Heart right ventricle (tissue), 16 donors: ENCODE data around the gene EEFSEC. TPM values are rescaled to one million over a fixed set of nuclear protein-coding genes. Genes with fewer than 3 reads are reported as not detected.

Experiments
- ATAC-seq, 8 donors: fragments of 200-7000 bp; cut with Tn5 transposase; one replicate each; pipeline ENCODE4 v1.9.1; 2020; ENCODE audit warnings: mild to moderate bottlenecking in 8 of 8, moderate library complexity in 8 of 8, moderate number of reproducible peaks in 1 of 8
- DNase-seq, 2 donors: peaks; one replicate each; pipeline ENCODE4 v3.0.0-alpha.2; 2020
- H3K27ac ChIP-seq, 10 donors: fragments of 200-600 bp; sonication (generic) in 2 of 10; one replicate each; pipeline versions ENCODE4 v1.5.0 to v1.8.0; 2020 to 2022; ENCODE audit warnings: mild to moderate bottlenecking in 3 of 10
- H3K27me3 ChIP-seq, 7 donors: fragments of 200-600 bp; one replicate each; pipeline ENCODE4 v1.8.0; 2021 to 2022; ENCODE audit warnings: mild to moderate bottlenecking in 2 of 7
- H3K36me3 ChIP-seq, 9 donors: fragments of 200-600 bp; sonication (generic) in 1 of 9; one replicate each; pipeline versions ENCODE4 v1.5.0 to v1.8.0; 2020 to 2022; ENCODE audit warnings: mild to moderate bottlenecking in 2 of 9
- H3K4me1 ChIP-seq, 9 donors: fragments of 200-600 bp; sonication (generic) in 1 of 9; one replicate each; pipeline versions ENCODE4 v1.5.0 to v1.8.0; 2020 to 2022; ENCODE audit warnings: mild to moderate bottlenecking in 4 of 9
- H3K4me3 ChIP-seq, 10 donors: fragments of 200-600 bp; sonication (generic) in 2 of 10; one replicate each; pipeline versions ENCODE4 v1.5.0 to v1.8.0; 2020 to 2022; ENCODE audit warnings: mild to moderate bottlenecking in 7 of 10, moderate library complexity in 2 of 10
- H3K9me3 ChIP-seq, 11 donors: fragments of 200-600 bp in 10 of 11; sonication (generic) in 2 of 11; one replicate each; pipeline versions ENCODE4 v1.5.0 to v1.8.0; 2013 to 2022; ENCODE audit warnings: mild to moderate bottlenecking in 2 of 11, control low read depth in 1 of 11, moderate library complexity in 1 of 11
- CTCF ChIP-seq, 9 donors: fragments of 200-600 bp; sonication (generic) in 2 of 9; IDR thresholded peaks; one replicate each; pipeline versions ENCODE4 v1.5.0 to v1.8.0; 2021 to 2022; ENCODE audit warnings: antibody characterized with exemption in 9 of 9, mild to moderate bottlenecking in 5 of 9, moderate library complexity in 1 of 9
- WGBS, 2 donors: extraction: QIAGEN DNeasy Blood & Tissue Kit; methylation state at CpG; one replicate each; pipeline ENCODE4 v1.1.7; 2013; ENCODE audit warnings: inconsistent platforms in 1 of 2; 5-methylcytosine and 5-hydroxymethylcytosine counted together
- intact Hi-C, 10 donors: fragments of 100-400 bp; cut with DNase I; formaldehyde crosslinking; loops; one replicate each; pipeline versions ENCODE4 v1.11.1 to v1.14.2; 2022
- polyA plus RNA-seq, 2 donors: library from polyadenylated mRNA; stranded (reverse); fragments of 200-250 nt; gene quantifications; one replicate each; pipeline ENCODE4 v1.2.3, GENCODE V29; 2013
- total RNA-seq, 10 donors: library from RNA; stranded (reverse); fragmentation: NEBNext Ultra II Directional in 3 of 10; extraction: Animal tissue kit (Norgen Biotek cat#: 25700) in 3 of 10; gene quantifications; one replicate each; pipeline versions ENCODE4 v1.2.1 to v1.2.4, GENCODE V29; 2021 to 2023
- donor health status: Arrhythmogenic right ventricular cardiomyopathy.
- donor health status: ischemic (EF 13 %, LVEDD 7.1; RV severe dilation, severe dysfunction).
- donor health status: healthy with polysubstance abuse.
- donor health status: DM: no; HTN: yes; CAD: no.
- donor health status: DM: no; HTN: no; CAD: no.
- donor health status: ischemic (EF 25% LVEDD 6.9; RV normal size, moderate dysfunction).
- donor health status: ischemic (EF 25% LVEDD 5.7; RV mildly dilated, moderate dysfunction).
- donor health status: healthy.
- donor health status: DM: yes; HTN: yes; CAD: no.
- donor health status: Ischemic cardiomyopathy.
- donor health status: ischemic (EF 35%, LVEDD 5.7; RV mildly dilated, moderate dysfunction).
- donor health status: nonischemic (EF 11% LVEDD 7.7; RV severe dilation, severe dysfunction).
- donor health status: DM: yes; HTN: yes; CAD: no.
- donor health status: PGD.
- donor health status: ischemic (EF 29% LVEDD 5.4; RV normal size, mild dysfunction).
- donor health status: nonischemic (EF 23%, LVEDD 6.1; RV moderate dilation, normal function).

EEFSEC gene
- total and polyA plus RNA-seq, 12 donors, result 16.5 to 29.5 (median 25.0) TPM

DNA sequence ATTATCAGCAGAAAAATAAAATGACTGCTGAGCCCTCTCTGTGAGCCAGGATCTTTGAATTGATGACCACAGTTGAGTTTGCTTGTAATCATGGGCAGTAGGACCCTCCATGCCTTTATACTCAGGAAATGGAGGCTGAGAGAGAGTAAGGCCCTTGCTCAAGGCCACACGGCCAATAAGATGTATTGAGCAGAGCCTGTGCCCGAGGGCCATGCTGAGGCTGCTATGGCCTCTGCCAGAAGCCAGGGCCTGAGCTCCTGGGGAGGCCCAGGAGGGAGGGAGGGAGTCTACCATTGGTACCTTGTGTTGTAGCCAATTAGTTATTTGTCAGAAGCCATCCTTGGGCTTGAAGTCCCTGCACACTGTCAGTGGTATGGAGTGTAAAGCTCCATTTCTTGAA, 162.0 kb downstream of the EEFSEC start:
- Histone ChIP-seq H3K4me1 (peaks cover 0 to 38% (median 15%) of the 10 kb centered on the region in 9 donors), H3K36me3 (peaks cover 0 to 18% (median 0%) of the 10 kb centered on the region in 9 donors), H3K4me3 (no peak overlapping the region), H3K27ac (no peak overlapping the region), H3K27me3 (no peaks in the 10 kb centered on the region), H3K9me3 (no peaks in the 10 kb centered on the region)
- DNase-seq, result no peak
- intact Hi-C loops, result loop anchor here in 2 of 10 donors (10.0 kb wide), 2 partner anchors 141 to 179 kb away; partner anchors contain the start of gene GATA2 (in 1 of the 2)
- WGBS, 2 donors, result 99 to 100% methylated on average over 2 of the region's 2 CpGs
- no peak for ATAC-seq
- no peak for TF ChIP-seq CTCF (IDR thresholded peaks at IDR 0.05)

- DNase-seq, result no peak
Measured at GRCh38 chr3:128316481-128316891, 163.2 kb downstream of the EEFSEC start.

GRCh38 chr3:128317101-128317697, 163.9 kb downstream of the EEFSEC start:
- Histone ChIP-seq H3K4me1 (peaks cover 0 to 20% (median 5%) of the 10 kb centered on the region in 9 donors), H3K27me3 (no peaks in the 10 kb centered on the region), H3K9me3 (no peaks in the 10 kb centered on the region), H3K36me3 (peaks cover 0 to 19% (median 0%) of the 10 kb centered on the region in 9 donors), H3K4me3 (no peak overlapping the region), H3K27ac (no peak overlapping the region)
- intact Hi-C loops, result loop anchor here in 2 of 10 donors (10.0 kb wide), 2 partner anchors 142 to 178 kb away; partner anchors contain the start of gene GATA2 (in 1 of the 2)
- no peak for DNase-seq
- ATAC-seq, result no peak
- 76 to 79% methylated on average over 17 of the region's 17 CpGs for WGBS, 2 donors
- no peak for TF ChIP-seq CTCF (IDR thresholded peaks at IDR 0.05)

More at GRCh38 chr3:128316481-128316891, 163.2 kb downstream of the EEFSEC start:
- Histone ChIP-seq H3K27me3 (no peaks in the 10 kb centered on the region), H3K9me3 (no peaks in the 10 kb centered on the region), H3K4me1 (peaks cover 0 to 27% (median 5%) of the 10 kb centered on the region in 9 donors), H3K27ac (no peak overlapping the region), H3K36me3 (peaks cover 0 to 19% (median 0%) of the 10 kb centered on the region in 9 donors), H3K4me3 (no peak overlapping the region)
- 78 to 79% methylated on average over 15 of the region's 15 CpGs for WGBS, 2 donors
- intact Hi-C loops, result loop anchor here in 2 of 10 donors (10.0 kb wide), 2 partner anchors 142 to 178 kb away; partner anchors contain the start of gene GATA2 (in 1 of the 2)
- peak in 2 of 8 donors; percentile 3 to 33 for ATAC-seq
- no peak for TF ChIP-seq CTCF (IDR thresholded peaks at IDR 0.05)

DNA sequence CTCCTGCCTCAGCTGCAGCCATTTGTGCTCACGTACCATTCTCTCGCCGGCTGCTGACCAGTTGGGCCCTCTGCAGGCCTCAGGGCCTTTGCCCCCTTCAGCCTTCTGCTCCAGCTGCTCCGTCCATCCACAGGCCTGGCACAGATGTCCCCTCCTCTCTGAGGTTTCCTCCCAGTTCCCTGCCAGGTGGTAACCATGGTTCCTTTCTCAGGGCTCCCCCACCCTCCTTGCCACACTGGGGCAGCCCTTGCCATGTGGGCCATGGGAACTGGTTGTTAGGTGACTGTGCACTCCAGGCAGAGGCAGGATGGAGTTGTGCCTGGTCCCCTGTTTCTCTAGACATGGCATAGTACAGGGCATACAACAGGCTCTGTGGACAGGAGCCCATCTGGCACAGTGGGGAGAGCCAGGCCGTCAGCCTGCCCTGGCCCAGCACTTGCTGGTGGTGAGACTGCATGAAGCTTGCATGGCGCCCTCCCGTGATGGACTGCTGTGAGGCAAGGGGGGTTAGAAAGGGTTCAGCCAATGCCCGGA, 164.5 kb downstream of the EEFSEC start:
- Histone ChIP-seq H3K27me3 (no peaks in the 10 kb centered on the region), H3K9me3 (no peaks in the 10 kb centered on the region), H3K27ac (no peak overlapping the region), H3K4me1 (peaks cover 0 to 17% (median 5%) of the 10 kb centered on the region in 9 donors), H3K36me3 (peaks cover 0 to 19% (median 0%) of the 10 kb centered on the region in 9 donors), H3K4me3 (no peak overlapping the region)
- 88 to 92% methylated on average over 8 of the region's 8 CpGs for WGBS, 2 donors
- intact Hi-C loops, result loop anchor here in 2 of 10 donors (10.0 kb wide), 2 partner anchors 143 to 177 kb away; partner anchors contain the start of gene GATA2 (in 1 of the 2)
- TF ChIP-seq CTCF (IDR thresholded peaks at IDR 0.05), result no peak
- ATAC-seq, result peak in 7 of 8 donors; percentile 12 to 82 (median 36)
- no peak for DNase-seq
